NCI-H345 treated with DMSO at 0.1 percent for 48 hours (cell line): ENCODE measurements around the gene PRKCA.
"Not testable (repeated sequence)": the region's sequence is repeated elsewhere in the genome, so short reads cannot be mapped to it uniquely, and the experiment has no call there.

Experiments used
- DNase-seq: peaks from one replicate; lab custom pipeline; 2025; ENCODE audit not compliant: unreplicated experiment; lab: John Stamatoyannopoulos, UW

PRKCA gene

DNA sequence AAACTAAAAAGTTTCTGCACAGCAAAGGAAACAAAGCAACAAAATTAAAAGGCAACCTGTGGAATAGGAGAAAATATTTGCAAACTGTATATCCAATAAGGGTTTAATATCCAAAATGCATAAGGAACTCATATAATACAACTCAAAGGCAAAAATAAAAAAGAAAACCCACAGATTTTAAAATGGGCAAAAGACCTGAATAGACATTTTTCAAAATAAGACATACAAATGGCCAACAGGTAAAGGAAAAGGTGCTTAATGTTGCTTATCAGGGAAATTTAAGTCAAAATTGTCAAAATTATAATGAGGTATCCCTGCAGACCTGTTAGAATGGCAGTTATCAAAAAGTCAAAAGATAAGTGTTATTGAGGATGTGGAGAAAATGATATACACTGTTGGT lies 399.0 kb downstream of the PRKCA start:
- no peak for DNase-seq

DNA sequence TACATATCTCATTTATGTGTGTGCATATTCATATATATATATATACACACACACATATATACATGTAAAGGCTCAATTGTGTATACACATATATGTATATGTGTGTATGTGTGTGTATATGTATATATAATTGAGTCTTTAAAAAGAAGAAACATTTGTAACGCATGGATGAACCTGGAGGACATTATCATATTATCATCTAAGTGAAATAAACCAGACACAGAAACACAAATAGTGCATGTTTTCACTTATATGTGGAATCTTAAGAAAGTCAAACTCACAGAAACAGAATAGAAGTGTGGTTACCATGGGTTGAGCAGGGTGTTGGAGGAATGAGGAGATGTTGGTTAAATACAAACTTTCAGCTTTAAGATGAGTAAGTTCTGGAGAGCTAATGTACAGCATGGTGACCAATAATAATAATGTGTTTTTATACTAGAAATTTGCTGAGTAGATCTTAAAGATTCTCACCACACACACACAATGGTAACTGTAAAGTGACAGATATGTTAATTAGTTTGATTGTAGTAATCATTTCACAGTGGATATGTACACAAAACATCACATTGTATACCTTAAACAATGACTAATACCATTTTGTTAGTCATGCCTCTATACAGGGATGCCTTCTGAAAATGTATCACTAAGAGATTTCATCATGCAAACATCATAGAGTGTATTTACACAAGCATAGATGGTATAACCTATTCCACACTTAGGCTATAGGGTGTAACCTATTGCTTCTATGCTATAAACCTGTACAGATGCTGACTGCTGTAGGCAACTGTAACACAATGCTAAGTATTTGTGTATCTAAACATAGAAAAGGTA lies 399.9 kb downstream of the PRKCA start:
- DNase-seq, result no peak

DNA sequence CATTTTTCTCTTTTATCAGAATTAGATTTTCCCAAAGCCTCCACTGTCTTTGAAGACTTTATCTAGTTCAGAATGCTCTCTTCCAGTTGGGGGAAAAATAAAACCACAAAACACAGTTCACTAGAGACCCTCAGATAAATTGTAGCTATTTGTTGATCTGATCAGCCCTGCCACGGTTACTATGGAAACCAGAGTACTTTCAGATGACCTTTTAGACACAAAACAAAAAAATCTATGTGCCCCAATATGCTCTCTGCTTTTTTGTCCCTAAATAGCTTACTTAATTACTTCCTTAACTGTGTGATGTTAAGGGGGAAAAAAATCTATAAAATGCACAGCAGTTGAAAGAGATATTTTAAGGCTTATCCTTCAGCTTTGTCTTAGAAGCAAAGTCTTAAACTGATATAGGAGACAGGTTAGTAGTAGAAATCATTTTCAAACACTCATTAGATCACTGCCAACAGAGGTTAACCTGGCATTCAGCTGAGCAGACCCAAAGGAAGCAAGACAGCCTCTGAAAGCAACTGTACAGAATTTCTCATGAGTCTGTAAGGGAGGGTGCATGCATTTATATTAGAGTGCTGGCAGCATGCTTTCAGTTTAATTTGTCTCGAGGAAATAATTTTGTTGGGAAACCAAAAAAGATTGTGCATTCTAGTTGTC lies 402.6 kb downstream of the PRKCA start:
- DNase-seq, result no peak

DNA sequence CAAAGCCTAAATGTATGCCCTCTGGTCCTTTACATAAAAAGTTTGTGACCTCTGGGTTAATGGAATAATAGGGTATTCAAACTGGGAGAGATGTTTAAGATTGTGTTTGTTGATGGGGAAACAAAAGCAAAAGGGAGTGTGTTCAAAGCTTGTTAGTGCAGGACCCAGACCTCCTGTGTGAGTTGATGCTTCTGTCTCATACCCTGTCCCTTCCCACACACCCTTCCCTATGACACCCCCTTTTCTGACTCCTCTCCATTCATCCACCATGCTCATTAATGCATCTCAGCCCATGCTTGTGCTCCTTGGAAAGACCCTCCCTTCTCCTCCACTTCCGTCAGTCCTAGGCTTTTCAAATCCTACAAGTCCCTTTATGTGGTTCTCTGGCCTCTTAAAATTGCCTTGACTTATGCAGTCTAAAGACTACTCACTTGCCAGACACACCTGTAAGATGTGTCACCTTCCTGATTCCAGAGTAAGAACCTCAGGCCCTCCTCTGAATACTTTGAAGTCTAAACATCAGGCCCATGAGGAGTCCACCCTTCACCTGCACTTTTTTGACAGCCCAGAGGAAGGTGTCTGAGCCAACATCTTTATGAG lies 404.5 kb downstream of the PRKCA start:
- DNase-seq, result no peak

DNA sequence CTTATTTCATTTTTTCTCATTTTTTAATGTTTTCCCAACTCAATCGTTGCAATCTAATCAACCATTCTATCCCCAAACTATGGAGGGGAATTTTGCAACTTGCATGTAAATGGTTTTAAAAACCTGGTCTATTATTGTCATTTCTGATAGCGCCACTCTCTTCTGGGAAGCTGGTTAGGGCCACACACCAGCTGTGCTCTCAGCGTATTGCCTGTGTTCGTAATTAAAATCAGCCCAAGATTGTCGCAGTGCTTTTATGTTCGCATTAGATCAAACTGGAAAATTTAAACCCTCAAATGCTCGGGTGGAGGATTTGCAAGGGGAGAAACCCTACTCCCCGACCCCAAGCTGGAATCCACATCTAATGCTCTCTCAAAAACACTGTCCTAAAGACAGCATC lies 409.0 kb downstream of the PRKCA start:
- DNase-seq, result no peak

DNA sequence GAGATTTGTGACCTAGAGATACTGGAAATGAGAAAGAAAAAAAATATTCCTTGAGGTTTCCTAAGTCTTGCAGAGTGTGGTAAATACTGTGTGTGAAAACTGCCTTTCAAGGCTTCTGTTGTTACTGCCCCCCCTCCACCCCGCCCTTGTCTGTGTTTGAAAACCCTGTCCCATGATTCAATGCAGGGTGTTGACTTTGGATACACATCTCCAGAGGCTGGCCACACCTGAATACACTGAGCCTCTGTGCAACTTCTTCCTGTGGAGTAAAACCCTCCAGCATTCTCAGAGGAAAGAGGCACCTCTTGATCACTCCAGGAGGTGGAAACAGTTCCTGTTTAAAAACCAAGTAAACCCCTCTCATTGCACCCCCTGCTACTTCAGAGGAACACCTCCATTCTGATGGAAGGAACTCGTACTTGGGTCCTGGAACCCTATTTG lies 409.5 kb downstream of the PRKCA start:
- no peak for DNase-seq

DNA sequence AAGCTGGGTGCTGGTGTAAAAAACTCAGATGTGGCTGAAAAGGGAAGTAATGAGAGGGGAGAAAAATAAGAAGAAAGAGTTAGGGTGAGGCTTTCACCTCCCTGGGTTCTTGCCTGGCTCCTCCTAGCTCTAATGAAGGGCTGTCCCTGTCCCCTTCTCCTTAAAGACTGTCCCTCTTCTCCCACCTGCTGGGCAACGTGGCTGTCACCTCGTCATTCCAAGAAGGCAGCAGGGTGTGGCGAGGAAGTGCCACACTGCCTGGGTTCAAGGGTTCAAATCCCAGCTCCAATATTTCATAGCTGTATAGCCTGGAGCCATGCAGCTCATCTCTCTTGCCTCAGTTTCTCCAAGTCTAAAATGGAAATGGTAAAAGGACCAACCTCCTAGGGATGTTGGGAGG lies 410.0 kb downstream of the PRKCA start:
- DNase-seq, result no peak

DNA sequence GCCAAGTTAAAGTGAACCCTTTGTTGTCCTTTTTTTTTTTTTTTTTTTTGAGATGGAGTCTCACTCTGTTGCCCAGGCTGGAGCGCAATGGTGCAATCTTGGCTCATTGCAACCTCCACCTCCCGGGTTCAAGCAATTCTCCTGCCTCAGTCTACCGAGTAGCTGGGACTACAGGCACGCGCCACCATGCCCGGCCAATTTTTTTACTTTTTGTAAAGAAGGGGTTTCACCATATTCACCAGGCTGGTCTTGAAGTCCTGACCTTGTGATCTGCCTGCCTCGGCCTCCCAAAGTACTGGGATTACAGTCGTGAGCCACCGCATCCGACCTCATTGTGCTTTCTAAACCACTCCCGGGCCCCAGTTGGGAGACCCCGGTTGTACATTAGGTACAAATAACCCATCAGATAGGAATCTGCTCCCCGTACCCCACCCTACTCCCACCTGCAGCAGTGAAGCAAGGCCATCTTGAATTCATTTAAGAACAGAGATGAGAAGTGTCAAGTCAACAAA lies 410.7 kb downstream of the PRKCA start:
- not testable (repeated sequence) for DNase-seq

DNA sequence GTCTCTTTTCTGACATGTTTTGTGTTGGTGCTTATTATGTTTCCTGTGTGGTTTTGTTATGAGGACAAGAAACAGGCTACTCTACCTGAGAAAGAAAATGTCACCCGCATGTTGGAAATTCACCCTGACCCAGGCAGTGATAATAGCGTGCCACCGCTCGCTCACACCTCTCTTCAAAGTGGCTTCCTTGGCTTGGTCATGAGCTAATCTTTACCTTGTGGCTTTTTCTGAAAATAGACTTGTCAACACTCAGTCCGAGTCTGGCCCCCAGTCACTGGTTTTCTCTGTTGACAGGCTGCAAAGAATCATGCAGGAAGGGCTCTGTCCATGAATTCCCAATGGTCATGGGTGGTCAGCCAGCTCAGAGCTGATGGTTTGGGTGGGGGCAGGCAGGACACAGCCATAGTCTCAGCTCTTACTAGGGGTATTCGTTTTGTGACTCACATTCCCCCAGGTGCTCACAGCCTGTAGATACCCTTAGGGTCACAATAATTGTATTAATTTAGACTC lies 411.2 kb downstream of the PRKCA start:
- DNase-seq, result no peak

DNA sequence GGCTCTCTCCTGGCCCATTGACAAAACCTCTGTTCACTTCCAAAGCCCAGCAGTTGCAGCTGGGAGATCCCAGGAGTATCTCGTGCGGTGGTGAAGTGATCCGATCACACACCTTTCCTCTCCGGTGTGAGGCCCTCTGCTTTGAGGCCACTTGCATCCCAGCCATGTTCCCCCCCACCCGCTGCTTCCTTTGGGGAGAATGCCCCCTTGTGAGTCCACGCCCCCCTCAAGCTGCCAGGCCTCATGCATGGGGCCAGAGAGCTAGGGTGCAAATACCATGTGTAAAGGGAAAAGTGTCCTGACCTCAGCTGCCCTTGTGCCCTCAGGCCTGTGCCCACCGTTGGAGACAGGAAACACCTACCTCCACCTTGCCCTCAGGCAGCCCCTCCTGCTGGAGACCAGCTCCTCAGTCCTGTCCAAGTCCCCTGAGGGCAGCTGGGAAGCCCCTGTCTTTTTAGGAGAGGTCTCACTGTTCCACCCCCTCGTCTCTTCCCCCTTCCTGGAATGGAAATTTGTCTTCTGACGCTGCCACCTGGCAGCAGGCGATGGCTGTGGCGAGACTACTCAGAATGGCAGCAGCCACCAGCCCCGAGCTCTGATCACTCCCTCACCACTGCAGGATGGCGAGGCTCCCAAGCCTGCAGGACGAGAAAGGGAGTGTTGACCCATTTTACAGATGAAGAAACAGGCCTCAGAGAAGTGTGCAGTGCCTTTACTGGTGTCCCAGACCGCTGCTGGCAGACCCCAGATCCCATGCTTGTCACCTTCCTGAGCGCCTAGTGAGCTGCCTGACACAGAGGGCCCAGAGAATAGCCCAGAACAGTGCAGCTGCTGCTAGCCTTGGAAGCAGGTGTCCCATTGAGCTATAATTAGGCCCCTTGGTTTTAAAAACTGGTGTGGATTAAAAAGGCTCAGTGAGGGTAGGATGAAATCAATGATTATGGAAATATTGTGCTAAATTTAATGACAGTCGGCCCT lies 411.9 kb downstream of the PRKCA start:
- no peak for DNase-seq

DNA sequence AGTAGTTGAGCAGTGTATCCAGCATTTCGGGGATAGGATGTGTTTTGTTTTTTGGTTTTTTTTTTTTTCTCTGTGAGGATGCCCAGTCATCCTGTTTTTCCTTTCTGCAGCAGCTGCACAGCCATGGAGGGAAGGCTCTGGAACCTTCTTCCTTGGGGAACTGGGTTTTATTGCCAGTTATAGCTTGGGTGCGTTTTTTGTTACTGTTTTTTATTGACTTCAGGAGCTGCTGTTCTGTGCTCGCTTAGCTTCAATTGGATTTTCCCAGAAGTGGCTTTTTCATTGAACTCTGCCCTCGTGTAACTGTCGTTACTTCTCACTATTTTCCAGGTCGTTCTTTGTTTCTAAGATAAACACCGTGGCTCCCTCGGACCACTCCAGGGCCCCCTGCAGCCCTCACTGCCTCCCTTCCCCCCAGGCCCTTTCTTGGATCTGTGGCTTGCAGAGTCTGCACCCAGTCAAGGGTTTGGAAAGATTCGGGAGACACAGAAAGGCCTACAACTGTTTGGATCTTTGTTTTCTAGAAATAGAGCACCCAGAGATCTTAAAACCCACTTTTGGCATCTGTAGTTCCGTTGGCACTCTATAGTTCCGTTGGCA lies 412.8 kb downstream of the PRKCA start:
- no peak for DNase-seq

DNA sequence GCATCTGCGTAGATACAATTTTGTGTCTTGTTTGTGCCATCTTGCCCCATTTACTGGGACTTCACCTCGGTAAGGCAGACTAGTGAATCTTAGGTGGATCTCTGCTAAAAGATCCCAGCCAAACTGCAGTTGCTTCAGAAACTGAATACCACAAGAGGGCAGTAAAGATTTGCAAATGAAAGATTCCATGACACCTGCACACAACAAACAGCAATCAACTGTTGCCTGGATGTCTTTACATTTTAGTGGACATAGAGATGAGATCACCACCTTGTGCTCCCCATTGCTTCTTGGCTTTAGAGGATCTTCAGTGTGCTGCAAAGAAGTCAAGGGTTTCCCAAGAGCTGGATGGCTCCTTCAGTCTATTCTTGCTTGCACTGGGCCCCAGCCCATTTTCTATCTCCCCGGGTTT lies 413.3 kb downstream of the PRKCA start:
- DNase-seq, result peak; percentile 78

DNA sequence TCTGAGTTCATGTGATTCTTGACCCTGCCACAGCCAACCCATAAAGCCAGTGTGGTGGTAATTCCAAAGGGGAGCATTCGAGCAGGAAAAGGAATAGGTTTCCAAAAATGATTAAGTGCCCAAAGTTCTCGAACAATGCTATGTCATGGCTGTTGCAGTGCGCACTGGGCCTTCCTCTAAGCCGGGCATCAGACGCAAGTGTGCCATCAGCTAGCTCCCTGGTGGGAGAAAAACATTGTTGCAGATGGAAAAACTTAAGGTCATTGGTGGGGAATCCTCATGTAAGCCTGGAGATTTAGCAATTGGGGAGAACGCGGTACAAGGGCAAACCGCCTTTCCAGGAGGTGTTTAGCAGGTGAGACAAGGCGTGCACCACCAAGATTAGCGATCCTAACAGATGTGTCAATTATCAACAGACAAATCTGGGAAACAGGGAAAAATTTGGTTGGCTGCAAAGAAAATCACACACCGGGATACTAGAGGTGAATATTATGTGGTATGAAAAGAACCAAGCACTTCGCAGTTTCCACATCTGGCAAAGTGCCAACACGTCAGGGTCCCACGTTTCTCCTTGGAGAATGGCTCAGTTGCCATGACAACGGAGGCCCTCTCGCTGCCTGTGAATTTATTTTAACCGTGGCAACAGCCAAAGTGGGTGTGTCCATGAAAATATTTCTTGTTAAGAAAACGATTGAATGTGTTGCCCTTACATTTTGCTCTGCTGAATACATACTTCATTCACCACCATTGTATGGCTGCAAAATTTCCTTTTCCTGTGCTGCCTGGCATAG lies 414.0 kb downstream of the PRKCA start:
- peak; percentile 41 for DNase-seq

DNA sequence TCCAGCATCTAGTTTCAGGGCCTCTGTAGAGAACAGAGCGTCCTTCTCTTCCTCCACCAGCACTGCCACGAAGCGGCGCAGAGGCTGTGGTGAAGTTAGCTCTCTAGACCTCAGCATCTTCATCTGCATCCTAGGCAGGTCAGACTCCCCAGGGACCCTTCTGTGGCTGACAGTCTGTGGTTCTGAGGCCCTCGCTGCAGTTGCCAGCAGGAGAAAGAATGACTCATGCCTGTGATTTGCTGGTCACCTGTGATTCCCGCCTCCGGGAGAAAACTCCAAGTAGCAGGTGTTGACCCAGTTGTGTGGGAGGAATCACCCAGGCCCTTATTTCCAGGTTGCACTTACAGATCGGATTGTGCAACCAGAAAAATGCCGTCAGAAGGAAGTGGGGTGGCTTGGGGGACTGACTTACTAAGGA lies 415.2 kb downstream of the PRKCA start:
- no peak for DNase-seq

DNA sequence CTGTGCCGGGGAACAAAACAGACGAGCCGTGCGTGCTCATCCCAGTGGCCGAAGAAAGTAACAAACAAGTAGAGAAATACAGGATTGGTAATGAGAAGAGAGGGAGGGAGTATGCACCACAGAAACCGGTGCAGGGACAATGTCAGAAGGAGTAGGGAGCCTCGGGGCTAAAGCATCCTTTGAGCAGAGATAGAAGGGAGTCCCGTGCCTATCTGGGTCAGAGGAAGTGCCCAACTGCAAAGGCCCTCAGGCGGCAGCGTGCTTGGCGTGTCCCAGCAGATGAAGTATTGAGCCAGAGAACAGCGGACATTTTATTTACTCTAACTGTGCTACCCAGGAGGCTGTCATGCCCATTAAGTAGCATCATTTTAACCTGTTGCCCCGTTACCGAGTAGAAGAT lies 417.6 kb downstream of the PRKCA start:
- DNase-seq, result no peak

DNA sequence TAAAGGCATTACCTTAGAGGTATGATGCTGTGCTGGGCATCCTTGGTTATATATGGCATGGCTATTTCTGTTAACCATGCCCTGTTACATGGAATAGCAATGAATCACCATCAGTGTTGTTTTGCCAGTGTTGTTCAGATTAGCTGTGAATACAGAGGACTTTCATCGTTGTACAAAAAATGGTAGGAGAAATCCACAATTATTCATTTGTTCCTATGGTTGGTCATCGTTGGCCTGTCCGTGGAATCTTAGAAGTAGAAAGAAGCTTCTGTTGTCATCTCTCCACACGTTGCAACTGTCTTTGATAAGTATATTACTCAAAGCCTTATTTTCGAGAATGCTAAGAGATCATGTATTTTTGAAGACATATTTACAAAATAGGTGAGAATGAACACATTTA lies 418.2 kb downstream of the PRKCA start:
- no peak for DNase-seq

DNA sequence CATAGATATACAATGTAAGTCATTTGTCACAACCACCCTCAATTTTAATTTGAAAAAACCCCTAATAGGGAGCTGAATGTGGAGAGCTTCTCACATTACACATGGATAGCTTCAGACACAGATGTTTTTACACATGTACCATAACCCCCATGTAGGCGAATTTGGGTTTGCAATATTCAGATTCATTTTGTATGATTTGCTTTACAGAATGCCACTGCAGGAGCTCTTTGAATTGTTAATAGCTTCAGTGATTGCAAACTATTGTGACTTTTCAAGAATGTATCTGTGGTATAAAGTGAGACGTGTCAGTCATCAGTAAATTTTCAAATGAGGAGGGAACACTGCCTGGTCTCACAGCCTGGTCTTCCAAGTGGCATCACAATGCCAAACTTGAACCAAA lies 419.9 kb downstream of the PRKCA start:
- no peak for DNase-seq

DNA sequence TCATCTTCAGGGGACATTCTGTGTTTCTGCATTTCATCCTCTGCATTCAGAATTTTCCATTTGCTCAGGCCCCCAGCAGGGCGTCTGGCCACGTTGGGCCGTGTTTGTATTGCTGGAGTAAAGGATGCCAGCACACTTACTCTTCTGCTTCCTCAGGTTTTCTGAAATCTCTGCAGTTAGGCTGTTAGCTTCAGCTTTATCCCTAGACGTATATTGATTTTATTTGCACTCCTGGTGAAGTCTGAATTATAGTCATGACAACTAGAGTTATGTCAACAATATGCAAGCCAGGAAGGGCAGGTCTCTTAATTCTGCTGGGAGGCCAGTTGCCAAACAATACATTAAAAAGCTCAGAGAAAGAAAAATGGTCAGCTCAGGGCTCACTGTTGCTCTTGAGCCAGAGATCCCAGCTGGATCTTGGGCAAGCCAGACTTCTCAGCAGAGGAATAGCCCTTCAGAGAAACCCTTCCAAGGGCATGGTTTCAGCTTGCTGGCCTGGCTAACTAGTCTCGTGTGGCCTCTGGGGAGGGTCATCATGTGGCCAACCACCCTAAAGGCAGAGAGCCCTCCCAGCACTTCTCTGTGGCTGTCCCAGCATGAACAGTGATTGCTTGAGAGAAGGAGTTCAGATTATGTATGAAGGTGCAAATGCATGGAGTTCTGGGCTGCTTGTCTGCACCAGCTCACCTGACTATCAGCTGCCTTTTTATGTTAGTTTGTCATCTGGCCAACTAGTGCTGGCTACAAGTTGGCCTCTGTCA lies 422.3 kb downstream of the PRKCA start:
- peak; percentile 16 for DNase-seq

DNA sequence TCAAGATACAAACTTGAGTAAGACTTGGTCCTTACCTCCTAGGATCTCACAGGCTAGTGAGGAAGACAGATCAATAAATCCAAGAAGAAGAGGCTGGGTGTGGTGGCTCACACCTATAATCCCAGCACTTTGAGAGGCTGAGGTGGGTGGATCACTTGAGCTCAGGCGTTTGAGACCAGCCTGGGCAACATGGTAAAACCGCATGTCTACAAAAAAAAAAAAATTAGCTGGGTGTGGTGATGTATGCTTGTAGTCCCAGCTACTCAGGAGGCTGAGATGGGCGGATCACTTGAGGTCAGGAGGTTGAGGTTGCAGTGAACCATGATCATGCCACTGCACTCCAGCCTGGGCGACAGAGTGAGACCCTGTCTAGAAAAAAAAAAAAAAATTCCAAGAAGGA lies 423.0 kb downstream of the PRKCA start:
- not testable (repeated sequence) for DNase-seq
